ENCODE data around the gene TMEM92.
"Not testable (repeated sequence)": the region's sequence is repeated elsewhere in the genome, so short reads cannot be mapped to it uniquely, and the experiment has no call there.

Gene TMEM92

GRCh38 chr17:50285941-50286340 is 11.7 kb downstream of the TMEM92 start:
- no peak for TF ChIP-seq CTCF (IDR thresholded peaks at IDR 0.05; ENCODE audit: control insufficient read depth, insufficient read depth, low read depth, low read length, missing control alignments)
- no peak for DNase-seq (ENCODE audit: low read depth)
- H3K4me3 ChIP-seq (ENCODE audit: control insufficient read depth, low read depth, low read length) = no peak overlapping the region

DNA sequence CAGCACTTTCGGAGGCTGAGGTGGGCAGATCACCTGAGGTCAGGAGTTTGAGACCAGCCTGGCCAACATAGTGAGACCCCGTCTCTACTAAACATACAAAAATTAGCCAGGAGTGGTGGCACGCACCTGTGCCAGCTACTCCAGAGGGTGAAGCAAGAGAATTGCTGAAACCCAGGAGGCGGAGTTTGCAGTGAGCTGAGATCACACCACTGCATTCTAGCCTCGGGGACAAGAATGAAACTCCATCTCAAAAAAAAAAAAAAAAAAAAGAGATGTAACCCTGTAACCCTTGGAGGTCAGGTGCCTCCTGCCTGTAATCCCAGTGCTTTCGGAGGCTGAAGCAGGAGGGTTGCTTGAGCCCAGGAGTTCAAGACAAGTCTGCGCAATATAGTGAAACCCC is 13.0 kb downstream of the TMEM92 start:
- DNase-seq (ENCODE audit: low read depth) = not testable (repeated sequence)

DNA sequence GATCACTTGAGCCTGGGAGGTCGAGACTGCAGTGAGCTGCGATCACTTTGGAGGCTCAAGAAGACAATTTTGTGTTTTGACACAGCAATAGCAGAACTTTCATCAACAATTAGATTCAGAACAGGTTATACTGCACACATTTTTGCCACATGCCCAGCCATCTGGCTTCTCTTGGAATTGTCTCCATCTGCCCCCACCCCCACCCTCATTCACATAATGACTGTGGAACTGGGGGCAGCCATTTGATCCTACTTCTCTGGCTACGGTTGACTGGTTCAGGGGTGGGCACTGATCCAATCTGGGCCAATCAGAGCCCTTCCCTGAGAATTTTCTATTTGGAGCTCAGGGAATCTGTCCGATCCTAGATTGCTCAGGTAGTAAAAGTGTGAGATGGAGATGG is 14.0 kb downstream of the TMEM92 start:
- DNase-seq (ENCODE audit: low read depth) = no peak
- no peak for TF ChIP-seq CTCF (IDR thresholded peaks at IDR 0.05; ENCODE audit: control insufficient read depth, insufficient read depth, low read depth, low read length, missing control alignments)
- no peak overlapping the region for H3K4me3 ChIP-seq (ENCODE audit: control insufficient read depth, low read depth, low read length)

More for the DNA sequence above, 13.0 kb downstream of the TMEM92 start:
- not testable (repeated sequence) for H3K4me3 ChIP-seq (ENCODE audit: control insufficient read depth, low read depth, low read length)

GRCh38 chr17:50289278-50289677 is 15.0 kb downstream of the TMEM92 start:
- peak overlapping the region; percentile 48 for H3K4me3 ChIP-seq (ENCODE audit: control insufficient read depth, low read depth, low read length)

GRCh38 chr17:50289991-50290702 is 15.9 kb downstream of the TMEM92 start:
- peak; percentile 99 for DNase-seq (ENCODE audit: low read depth)
- peak overlapping the region; percentile 48 for H3K4me3 ChIP-seq (ENCODE audit: control insufficient read depth, low read depth, low read length)
- no peak for TF ChIP-seq CTCF (IDR thresholded peaks at IDR 0.05; ENCODE audit: control insufficient read depth, insufficient read depth, low read depth, low read length, missing control alignments)

More at GRCh38 chr17:50289278-50289677, 15.0 kb downstream of the TMEM92 start:
- no peak for TF ChIP-seq CTCF (IDR thresholded peaks at IDR 0.05; ENCODE audit: control insufficient read depth, insufficient read depth, low read depth, low read length, missing control alignments)
- DNase-seq (ENCODE audit: low read depth) = no peak

DNA sequence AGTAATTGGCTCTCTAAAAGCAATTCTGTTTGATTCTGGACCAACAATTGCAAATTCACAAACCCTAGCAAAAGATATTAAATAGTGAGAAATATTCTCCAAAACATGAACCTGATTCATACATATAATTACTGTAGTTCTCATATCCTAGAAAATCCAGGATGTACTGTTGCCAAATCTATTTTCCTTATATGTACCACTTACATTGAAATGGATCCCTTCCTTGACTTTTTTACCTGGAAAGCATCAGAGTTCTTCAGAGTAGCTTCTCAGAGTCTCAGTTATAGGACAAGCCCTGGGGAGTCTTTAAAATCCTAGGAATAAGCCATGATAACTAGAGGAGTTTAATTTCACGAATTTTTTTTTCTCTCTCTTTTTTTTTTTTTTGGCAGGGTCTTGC is 16.7 kb downstream of the TMEM92 start:
- DNase-seq (ENCODE audit: low read depth) = no peak
- H3K4me3 ChIP-seq (ENCODE audit: control insufficient read depth, low read depth, low read length) = no peak overlapping the region
- TF ChIP-seq CTCF (IDR thresholded peaks at IDR 0.05; ENCODE audit: control insufficient read depth, insufficient read depth, low read depth, low read length, missing control alignments) = no peak

DNA sequence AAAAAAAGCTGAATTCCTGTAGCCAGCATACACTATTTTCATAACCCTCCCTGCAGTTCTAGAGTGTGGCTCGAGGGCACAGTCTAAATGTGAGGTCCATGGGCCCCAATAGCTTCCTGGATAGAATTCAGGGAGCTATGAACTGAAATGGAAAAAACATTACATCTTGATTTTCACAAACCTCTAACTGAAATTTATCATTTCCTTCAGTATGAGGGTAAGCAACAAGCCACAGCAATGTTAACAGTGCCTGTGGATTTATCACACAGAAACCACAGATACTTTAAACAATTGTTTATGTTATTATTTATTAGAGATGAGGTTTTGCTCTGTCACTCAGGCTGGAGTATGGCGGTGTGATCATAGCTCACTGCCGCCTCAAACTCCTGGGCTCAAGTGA is 18.2 kb downstream of the TMEM92 start:
- TF ChIP-seq CTCF (IDR thresholded peaks at IDR 0.05; ENCODE audit: control insufficient read depth, insufficient read depth, low read depth, low read length, missing control alignments) = no peak
- H3K4me3 ChIP-seq (ENCODE audit: control insufficient read depth, low read depth, low read length) = no peak overlapping the region
- no peak for DNase-seq (ENCODE audit: low read depth)

Measured in AG09309 (cell line).